Activated CD4-positive, alpha-beta T cell treated with anti-CD3 and anti-CD28 coated beads for 1 hour (primary cell): ENCODE data around the gene C3orf62.
"Not testable (repeated sequence)": the region's sequence is repeated elsewhere in the genome, so short reads cannot be mapped to it uniquely, and the experiment has no call there.

Source experiments
- DNase-seq: peaks from one replicate; pipeline ENCODE4 v3.0.0-alpha.2; 2020

C3orf62 gene

DNA sequence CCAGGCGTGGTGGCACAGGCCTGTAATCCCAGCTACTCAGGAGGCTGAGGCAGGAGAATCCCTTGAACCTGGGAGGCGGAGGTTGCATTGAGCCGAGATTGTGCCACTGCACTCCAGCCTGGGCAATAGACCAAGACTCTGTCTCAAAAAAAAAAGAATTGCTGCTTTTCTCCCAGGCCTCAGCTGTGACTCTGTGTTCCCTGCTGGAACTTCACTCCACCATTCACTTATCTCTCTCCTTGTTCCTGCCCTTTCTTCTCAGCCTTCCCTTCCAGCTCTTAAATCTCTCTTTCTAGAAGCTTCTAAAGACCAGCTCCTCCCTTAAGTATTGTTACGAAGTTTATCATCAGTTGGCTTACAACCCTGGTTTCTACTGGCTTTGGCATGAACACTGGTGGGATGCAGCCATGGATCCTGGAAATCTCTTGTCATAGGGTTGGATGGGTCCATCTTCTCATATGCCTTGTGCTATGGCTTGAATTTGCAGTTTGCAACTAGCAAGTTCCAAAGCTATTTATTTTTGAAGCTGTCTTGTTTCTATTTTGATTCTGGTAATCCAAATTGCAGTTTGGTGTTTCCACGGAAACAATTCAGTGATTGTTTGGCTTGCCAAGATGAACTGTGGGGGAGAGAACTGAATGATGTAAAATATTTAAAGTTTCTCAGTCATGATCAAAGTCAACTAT is 10.5 kb downstream of the C3orf62 start:
- DNase-seq, result no peak

DNA sequence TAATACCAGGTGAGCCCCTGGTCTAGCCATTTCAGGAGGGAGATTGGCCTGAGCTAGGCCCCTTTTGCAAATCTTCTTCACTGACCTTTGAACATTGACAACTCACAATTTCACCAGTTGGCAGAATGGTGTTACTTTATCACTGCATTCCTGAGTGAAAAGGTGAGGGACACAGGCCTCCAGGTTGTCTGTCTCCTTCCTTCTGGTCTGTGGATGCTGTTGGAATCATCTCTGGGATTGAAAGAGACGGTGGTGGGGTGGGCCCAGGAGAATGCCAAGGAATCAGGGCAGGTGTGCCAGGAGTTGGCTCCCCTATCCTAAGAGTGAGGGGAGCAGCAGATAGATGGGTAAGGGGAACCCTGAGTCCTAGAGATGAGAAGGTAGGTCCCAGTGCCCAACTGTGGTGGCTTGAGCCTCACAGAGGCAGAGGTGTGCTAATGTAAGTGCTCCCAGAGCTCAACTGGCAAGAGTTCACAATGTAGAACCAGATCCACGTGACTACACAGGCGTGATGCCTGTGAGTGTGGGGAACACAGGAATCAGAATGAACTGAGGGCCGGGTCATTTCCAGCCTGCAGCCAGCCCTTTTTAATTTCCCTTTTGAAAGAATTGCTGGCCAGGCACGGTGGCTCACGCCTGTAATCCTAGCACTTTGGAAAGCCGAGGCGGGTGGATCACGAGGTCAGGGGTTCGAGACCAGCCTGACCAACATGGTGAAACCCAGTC is 11.2 kb downstream of the C3orf62 start:
- DNase-seq, result no peak

DNA sequence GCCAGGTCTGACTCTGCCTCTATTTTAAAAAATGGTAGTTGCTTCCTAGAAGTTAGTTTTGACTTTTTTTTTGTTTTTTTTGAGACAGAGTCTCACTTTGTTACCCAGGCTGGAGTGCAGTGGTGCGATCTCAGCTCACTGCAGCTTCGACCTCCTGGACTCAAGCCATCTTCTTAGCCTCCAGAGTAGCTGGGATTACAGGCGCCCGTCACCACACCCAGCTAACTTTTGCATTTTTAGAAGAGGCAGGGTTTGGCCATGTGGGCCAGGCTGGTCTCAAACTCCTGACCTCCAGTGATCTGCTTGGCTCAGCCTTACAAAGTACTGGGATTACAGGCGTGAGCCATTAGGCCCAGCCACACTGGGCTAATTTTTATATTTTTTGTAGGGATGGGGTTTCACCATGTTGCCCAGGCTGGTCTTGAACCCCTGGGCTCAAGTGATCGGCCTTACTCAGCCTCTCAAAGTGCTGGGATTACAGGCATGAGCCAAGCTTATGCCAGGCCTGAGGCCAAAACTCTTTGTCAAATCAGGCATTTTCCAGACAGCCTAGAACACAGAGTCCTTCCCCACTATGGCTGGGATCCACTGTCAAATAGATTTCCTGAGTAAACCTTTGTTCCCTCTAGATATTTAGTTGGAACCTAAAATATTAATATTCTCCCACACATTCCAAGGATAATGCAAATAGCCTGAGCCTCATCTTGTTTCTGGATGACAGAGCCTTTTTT is 13.7 kb downstream of the C3orf62 start:
- no peak for DNase-seq

DNA sequence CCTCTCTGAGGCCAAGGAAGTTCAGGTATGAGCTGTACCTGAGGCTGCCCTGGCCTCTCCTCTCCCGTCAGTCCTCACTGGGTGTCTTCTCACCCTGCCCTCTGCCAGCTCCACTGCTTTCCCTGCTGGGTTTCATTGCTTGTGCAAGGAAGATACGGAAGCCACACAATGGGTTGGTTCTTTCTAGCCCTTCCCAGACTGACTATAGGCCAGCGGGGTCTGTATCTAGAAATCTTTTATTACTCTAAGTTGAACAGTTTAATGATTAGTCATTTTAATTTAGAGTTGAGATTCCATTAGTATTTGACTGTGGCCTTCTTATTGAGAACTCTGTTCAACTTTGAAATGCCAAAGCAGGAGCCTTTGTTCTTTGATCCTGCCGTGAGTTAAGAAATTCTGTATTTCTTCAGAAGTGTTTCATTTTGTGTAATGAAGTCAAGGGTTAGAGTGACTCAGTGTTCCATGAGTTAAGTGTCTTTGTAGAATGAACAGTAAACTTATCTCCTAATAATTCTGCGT is 16.2 kb downstream of the C3orf62 start:
- no peak for DNase-seq

DNA sequence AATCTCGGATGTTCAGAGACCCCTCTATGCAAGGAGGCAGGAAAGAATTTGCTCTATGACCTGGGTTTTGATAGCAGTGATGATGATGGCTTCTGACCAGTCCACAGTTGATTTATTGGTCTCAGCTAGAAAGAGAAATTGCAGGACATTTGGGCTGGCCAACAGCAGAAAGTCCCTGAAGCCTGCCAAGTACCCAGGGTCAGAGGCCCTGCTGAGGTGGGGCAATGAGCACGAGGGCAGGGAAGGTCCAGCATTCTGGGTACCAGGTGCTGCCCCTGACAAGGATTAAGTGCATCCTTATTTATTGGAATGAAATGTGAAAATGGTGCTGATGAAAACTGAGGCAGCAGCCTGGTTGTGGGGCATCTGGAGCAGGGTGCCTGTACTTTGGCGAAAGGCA is 19.8 kb downstream of the C3orf62 start:
- no peak for DNase-seq

DNA sequence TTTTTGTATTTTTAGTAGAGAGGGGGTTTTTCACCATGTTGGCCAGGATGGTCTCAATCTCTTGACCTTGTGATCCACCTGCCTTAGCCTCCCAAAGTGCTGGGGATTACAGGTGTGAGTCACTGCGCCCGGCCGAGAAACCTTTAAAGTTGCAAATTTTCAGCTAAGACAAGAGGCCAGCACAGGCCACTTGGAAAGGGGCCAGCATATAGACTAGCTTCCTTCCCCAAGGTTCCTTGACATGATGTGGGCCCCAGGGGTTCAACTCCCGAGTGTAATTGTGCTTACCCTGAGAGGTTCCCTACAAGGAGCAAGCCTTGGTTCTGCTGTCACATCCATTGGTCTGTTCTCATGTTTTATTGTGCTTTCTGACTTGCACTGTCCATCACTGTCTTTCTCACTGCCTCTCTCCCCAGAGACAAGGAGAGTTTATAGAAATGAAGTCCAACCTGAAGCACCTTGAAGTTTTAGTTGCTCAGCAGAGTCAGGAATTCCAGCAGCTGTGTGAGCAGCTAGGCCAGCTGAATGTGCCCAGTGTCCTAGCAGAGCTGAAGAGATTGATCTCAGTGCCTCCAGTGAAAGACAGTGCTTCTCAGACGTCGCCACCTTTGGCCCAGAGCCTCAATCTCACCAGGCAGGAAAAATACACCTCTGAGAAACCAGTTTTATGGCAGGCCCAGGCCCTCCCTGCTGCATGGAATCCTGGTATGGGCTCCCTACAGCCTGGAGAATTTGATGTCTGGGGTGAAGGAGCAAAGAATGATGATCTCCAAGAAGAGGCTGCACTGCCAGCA is 21.1 kb downstream of the C3orf62 start:
- no peak for DNase-seq

DNA sequence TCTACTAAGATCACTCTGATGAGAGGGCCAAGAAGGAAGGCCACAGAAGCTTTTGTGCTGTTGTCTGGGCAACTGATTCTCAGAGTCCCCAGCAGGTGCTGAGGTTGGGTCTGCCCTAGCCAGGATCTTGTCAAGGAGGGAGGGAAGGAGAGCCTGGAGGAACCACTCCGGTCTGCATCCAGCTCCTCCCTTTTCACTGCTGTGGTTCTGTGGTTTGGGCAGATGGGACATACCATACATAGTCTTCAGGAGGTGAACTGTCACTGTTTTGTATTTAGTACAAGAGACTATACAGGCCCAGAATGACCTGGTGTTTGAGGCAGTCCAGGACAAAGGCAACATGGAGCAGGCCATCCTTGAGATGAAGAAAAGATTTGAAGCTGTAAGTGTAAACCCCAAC is 21.9 kb downstream of the C3orf62 start:
- DNase-seq, result no peak

DNA sequence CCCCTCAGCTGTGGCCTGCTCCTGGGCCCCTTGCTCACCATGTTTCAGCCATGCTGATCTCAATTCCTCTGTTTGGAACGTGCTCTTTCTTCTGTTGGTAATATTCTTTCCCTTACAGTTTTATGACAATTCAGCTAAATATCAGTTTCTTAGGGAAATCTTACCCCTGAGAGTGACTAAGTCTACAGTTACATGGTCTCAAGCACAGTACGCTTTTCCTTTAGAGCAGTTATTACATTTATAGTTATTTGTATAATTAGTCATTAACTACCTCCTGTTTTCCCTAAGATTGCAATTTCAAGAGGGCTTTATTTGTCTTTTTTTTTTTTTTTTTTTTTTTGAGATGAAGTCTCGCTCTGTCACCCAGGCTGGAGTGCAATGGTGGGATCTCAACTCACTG is 23.5 kb downstream of the C3orf62 start:
- no peak for DNase-seq

DNA sequence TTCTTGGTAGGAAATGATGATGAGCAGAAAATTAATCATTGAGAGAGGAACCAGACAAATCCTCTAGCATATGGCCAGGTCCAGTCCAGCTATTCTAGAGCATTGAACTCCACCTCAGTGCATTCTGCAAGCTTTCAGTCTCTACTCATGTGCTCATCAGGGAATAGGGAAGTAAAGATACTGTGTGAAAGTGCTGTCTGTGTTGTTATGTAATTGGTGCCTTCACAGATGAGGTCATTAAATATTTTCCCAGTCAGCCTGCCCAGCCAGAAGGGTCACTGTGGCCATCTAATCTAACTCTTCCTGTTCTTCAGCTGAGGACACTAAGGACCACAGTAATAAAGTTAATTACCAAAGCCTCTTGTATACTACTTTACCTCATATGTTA is 28.2 kb downstream of the C3orf62 start:
- DNase-seq, result no peak

DNA sequence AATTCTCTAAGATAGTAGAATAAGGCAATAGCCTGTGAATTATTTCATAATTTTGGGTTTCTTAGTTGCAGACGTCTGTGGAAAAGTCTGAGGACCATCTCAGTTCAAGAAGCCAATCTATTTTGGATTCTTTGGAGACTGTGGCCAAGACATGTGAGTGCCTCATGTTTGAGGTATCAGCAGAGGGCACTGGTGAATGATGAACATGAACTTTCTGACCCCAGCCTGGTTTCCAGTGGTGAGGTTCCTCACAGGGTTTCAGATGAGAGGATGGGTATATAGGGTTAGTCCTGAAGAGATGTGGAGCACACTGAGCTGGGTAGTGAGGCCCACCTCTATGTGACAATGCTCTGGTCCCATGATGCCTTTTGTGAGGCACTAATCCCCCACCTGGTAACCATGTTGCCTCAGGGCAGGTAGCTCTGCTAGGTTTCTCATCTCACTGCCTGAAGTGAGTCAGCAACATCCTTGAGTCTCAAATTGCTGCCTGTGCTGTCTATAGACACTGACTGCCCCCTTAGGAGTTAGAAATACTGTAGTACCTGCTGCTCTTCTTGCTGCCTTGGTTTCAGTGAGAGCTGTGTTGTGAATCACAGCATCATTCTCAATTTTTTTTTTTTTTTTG is 32.3 kb downstream of the C3orf62 start:
- no peak for DNase-seq

DNA sequence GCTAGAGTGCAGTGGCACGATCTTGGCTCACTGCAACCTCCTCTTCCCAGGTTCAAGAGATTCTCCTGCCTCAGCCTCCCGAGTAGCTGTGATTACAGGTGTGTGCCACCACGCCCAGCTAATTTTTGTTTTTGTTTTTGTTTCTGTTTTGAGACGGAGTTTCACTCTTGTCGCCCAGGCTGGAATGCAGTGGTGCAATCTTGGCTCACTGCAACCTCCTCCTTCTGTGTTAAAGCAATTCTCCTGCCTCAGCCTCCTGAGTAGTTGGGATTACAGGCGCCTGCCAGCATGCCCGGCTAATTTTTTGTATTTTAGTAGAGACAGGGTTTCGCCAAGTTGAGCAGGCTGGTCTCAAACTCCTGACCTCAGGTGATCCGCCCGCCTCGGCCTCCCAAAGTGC is 36.9 kb downstream of the C3orf62 start:
- not testable (repeated sequence) for DNase-seq

DNA sequence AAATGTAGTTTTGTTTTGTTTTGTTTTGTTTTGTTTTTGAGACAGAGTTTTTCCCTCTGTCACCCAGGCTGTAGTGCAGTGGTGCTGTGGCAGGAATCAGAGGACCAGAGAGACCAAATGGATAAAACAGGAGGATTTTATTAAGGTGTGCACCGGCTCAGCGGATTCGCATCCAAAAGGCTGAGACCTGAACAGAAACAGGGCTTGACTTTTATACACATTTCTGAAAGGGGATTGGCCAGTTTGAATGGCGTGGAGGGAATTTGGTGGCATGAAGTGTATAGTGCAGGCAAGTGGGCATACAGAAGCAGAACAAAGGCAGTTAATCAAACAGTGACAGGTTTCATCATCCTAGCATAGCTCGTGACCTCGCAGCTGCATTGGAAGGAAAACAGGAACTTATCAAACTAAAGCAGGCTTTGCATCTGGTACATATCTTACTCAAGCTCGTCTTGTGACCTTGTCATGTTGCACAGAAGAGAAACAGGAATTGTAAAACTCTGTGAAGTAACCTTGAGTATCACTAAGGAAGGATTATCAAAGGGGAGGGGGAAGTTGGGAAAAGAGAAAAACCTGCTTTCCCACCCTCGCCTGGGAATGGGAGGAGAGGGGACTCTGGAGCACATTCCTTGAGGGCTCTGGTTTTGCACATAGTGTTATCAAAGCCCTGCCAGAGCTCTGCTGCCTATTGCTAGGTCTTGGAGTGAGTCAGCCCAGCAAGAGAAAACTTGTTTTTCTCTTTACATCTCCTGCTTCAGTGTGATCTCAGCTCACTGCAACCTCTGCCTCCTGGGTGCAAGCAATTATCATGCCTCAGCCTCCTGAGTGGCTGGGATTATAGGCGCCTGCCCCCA is 38.5 kb downstream of the C3orf62 start:
- DNase-seq, result no peak

DNA sequence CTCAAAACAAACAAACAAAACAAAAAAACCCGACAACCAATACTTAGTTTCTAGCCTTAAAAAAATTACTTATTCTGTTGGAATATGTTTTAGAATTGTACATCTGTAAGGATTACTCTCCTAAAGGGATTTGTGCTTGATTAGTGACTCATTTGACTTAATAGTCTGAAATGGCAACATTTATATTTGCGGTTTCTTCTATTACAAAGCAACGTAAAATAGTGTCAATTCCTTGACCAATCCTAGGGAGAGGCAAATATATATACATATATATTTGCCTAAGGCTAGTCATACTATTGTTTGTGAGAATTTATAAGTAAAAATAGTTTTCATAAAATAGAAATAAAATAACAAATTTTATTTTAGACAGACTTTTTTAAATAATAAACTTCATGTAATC is 39.7 kb downstream of the C3orf62 start:
- DNase-seq, result no peak

DNA sequence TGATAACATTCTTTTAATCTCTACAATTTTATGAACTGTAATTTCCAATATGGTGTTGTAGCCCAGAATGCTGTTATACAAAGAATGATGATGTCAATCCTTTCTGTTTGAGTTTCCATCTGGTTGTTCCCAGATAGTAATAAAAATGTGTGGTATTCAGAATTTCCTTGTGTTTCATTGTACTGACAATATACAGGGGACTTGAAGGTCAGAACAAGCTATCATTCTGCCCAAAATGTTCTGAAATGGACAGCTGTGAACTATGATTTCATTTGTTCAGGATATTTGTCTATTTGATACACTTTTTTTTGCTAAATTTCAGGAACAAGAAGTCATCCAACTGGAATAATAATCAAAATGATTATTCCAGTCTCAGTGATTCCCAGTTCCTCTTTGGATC is 40.8 kb downstream of the C3orf62 start:
- no peak for DNase-seq

DNA sequence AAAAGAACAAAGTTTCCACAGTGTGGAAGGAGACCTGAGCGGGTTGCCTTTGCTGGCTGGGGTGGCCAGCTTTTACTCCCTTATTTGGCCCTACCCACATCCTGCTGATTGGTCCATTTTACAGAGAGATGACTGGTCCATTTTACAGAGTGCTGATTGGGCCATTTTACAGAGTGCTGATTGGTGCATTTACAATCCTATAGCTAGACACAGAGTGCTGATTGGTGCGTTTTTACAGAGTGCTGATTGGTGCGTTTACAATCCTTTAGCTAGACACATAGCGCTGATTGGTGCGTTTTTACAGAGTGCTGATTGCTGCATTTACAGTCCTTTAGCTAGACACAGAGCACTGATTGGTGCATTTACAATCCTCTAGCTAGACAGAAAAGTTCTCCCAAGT is 48.2 kb downstream of the C3orf62 start:
- not testable (repeated sequence) for DNase-seq

DNA sequence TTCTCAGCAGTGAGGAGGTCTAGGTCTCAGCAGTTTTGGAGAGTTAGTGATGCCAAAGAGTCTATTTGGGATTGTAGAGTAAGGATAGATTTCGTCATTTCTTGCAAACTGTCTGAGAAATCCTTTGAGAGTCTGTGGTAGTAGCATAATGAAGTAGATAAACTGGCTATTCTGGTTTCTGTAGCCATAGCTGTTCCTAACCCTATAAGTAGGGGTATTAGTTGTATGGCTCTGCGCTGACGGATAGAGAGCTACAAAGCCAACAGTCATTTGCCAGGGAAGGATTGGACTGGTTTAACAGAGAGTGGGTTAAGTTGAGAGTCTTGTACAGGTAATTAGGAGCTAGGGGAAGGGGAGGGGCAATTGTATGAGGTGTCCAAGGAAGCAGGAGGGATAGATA is 55.0 kb downstream of the C3orf62 start:
- DNase-seq, result no peak

DNA sequence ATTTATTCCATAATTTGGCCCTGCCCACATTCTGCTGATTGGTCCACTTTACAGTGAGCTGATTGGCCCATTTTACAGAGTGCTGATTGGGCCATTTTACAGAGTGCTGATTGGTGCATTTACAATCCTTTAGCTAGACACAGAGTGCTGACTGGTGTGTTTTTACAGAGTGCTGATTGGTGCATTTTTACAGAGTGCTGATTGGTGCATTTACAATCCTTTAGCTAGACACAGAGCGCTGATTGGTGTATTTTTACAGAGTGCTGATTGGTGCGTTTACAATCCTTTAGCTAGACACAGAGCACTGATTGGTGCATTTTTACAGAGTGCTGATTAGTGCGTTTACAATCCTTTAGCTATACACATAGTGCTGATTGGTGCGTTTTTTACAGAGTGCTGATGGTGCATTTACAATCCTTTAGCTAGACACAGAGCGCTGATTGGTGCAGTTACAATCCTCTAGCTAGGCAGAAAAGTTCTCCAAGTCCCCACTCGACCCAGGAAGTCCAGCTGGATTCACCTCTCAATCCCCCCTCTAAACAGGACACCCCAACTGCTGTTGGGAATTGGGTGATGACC is 56.0 kb downstream of the C3orf62 start:
- not testable (repeated sequence) for DNase-seq

DNA sequence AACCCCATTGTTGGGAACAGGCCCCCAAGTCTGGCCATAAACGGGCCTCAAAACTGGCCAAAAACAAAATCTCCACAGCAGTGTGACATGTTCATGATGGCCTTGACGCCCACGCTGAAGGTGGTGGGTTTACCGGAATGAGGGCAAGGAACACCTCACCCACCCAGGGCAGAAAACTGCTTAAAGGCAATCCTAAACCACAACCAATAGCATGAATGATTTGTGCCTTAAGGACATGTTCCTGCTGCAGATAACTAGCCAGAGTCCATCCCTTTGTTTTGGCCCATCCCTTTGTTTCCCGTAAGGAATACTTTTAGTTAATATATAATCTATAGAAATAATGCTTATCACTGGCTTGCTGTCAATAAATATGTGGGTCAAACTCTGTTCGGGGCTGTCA is 57.9 kb downstream of the C3orf62 start:
- no peak for DNase-seq
